GM12892 (cell line): ENCODE results near the gene MYO7A.

Experiments
- POLR2A ChIP-seq: IDR thresholded peaks from 2 replicates; pipeline ENCODE4 v1.6.1; 2011; ENCODE audit warnings: low read depth, low read length, control low read depth
- TAF1 ChIP-seq: IDR thresholded peaks from 2 replicates; pipeline ENCODE4 v1.6.1; 2011; ENCODE audit warnings: low read depth, mild to moderate bottlenecking, control low read depth, low read length, borderline replicate concordance

GRCh38 chr11:77190331-77191075, 62.5 kb downstream of the MYO7A start:
- TF ChIP-seq POLR2A (no peak), TAF1 (no peak)
